OCI-LY7 (cell line): ENCODE measurements around the gene PLCD4. TPM values are rescaled to one million over a fixed set of nuclear protein-coding genes. Genes with fewer than 3 reads are reported as not detected.
A peak's percentile ranks its signal among the peaks of the same experiment; 100 is the strongest.

Source experiments
- BruUV-seq: library from RNA; stranded (reverse); fragments of 400-500 nt; replicated peaks from 2 replicates; lab custom pipeline; 2021; lab: Mats Ljungman, UMichigan
- CTCF ChIA-PET: fragments of 300-600 bp; sonication (Branson Sonifier 250); formaldehyde crosslinking; loops from one replicate; lab custom pipeline; 2022; ENCODE audit warnings: antibody characterized with exemption; ENCODE audit not compliant: unreplicated experiment; lab: Charles Lee
- POLR2A ChIA-PET: fragments of 300-600 bp; sonication (Branson Sonifier 250); formaldehyde crosslinking; loops from one replicate; lab custom pipeline; 2022; ENCODE audit warnings: antibody characterized with exemption; lab: Charles Lee
- DNase-seq: peaks from one replicate; pipeline ENCODE4 v3.0.0-alpha.2; 2015; ENCODE audit warnings: low spot score
- H2AFZ ChIP-seq: fragments of 200-600 bp; sonication (generic), shearing (Covaris generic); 2 replicates; pipeline ENCODE4 v1.6.1; 2014; ENCODE audit warnings: mild to moderate bottlenecking, antibody characterized with exemption, low read length, moderate library complexity
- H3K27ac ChIP-seq: fragments of 200-600 bp; sonication (generic); 2 replicates; pipeline ENCODE4 v1.5.1; 2014; ENCODE audit warnings: mixed run types, low read depth, mild to moderate bottlenecking, moderate library complexity, low read length, inconsistent platforms; ENCODE audit not compliant: poor library complexity, severe bottlenecking
- H3K36me3 ChIP-seq: fragments of 200-600 bp; sonication (generic); 2 replicates; pipeline ENCODE4 v1.6.1; 2014; ENCODE audit warnings: mild to moderate bottlenecking, antibody characterized with exemption, low read length, moderate library complexity, mixed read lengths; ENCODE audit not compliant: insufficient read depth
- H3K4me1 ChIP-seq: fragments of 200-600 bp; sonication (generic); 2 replicates; pipeline ENCODE4 v1.5.1; 2014; ENCODE audit warnings: mild to moderate bottlenecking, low read length; ENCODE audit not compliant: insufficient read depth, poor library complexity, severe bottlenecking
- H3K4me2 ChIP-seq: fragments of 200-600 bp; sonication (generic); 2 replicates; pipeline ENCODE4 v1.6.1; 2014; ENCODE audit warnings: mild to moderate bottlenecking, low read length
- H3K4me3 ChIP-seq: fragments of 200-600 bp; sonication (generic); 2 replicates; pipeline ENCODE4 v1.5.1; 2014; ENCODE audit warnings: mild to moderate bottlenecking, low read depth, low read length; ENCODE audit not compliant: poor library complexity, severe bottlenecking
- H3K79me2 ChIP-seq: fragments of 200-600 bp; sonication (generic); 2 replicates; pipeline ENCODE4 v1.6.1; 2016; ENCODE audit warnings: low read depth, mild to moderate bottlenecking, low read length, moderate library complexity, mixed read lengths; ENCODE audit not compliant: insufficient read depth
- H3K9me2 ChIP-seq: fragments of 200-600 bp; sonication (generic); 2 replicates; pipeline ENCODE4 v1.6.1; 2016; ENCODE audit warnings: mild to moderate bottlenecking, low read length, mixed read lengths; ENCODE audit not compliant: insufficient read depth
- H3K9me3 ChIP-seq: fragments of 200-600 bp; sonication (generic); 2 replicates; pipeline ENCODE4 v1.6.1; 2014; ENCODE audit warnings: mild to moderate bottlenecking, mixed run types, low read length, mixed read lengths
- H4K20me1 ChIP-seq: fragments of 200-600 bp; sonication (generic); 2 replicates; pipeline ENCODE4 v1.6.1; 2014; ENCODE audit warnings: mild to moderate bottlenecking, antibody characterized with exemption, low read length, moderate library complexity, mixed read lengths; ENCODE audit not compliant: insufficient read depth
- CTCF ChIP-seq: fragments of 200-600 bp; sonication (generic); conservative IDR thresholded peaks from 2 replicates; pipeline ENCODE4 v1.5.1; 2014; ENCODE audit warnings: mild to moderate bottlenecking, antibody characterized with exemption, low read length, moderate library complexity, mixed read lengths
- EZH2phosphoT487 ChIP-seq: fragments of 200-600 bp; sonication (generic); IDR thresholded peaks from 2 replicates; pipeline ENCODE4 v1.6.1; 2018; ENCODE audit warnings: low read depth, borderline replicate concordance, mild to moderate bottlenecking, mixed run types, antibody characterized with exemption, low read length, moderate library complexity, mixed read lengths
- intact Hi-C: fragments of 100-400 bp; cut with micrococcal nuclease; formaldehyde crosslinking; loops from one replicate; pipeline ENCODE4 v1.10.0; 2022; ENCODE audit not compliant: unreplicated experiment
- total RNA-seq, 2 experiments: library from RNA; depleted of rRNA in 1 of 2; stranded (reverse); fragments of >200 nt in 1 of 2; shearing (Covaris generic) in 1 of 2; gene quantifications; 2 replicates each; pipeline ENCODE4 v1.2.3, GENCODE V29; 2014 to 2022

Gene PLCD4
- total RNA-seq, 2 experiments from 2014 or later = 0.25 to 0.48 TPM

GRCh38 chr2:218643751-218644310 lies 36.1 kb downstream of the PLCD4 start:
- H3K4me1 ChIP-seq = no peaks in the 10 kb centered on the region
- H2AFZ ChIP-seq = no peak overlapping the region
- H3K27ac ChIP-seq = no peak overlapping the region
- TF ChIP-seq EZH2phosphoT487 (no peak), CTCF (no peak)
- CTCF ChIA-PET = no interaction called here
- H3K4me2 ChIP-seq = no peak overlapping the region
- intact Hi-C loops = no loop called here
- POLR2A ChIA-PET = no interaction called here
- no peaks in the 10 kb centered on the region for H3K9me3 ChIP-seq
- H3K36me3 ChIP-seq = peaks cover 96% of the 10 kb centered on the region
- peaks cover 11% of the 10 kb centered on the region; the same call in 1 of the 2 replicates for H3K79me2 ChIP-seq
- no peak for DNase-seq
- BruUV-seq = TSS peak; percentile 23
- no peaks in the 10 kb centered on the region for H3K9me2 ChIP-seq
- H3K4me3 ChIP-seq = no peak overlapping the region
- H4K20me1 ChIP-seq = no peaks in the 10 kb centered on the region

GRCh38 chr2:218644721-218645120 lies 37.0 kb downstream of the PLCD4 start:
- no TSS peak for BruUV-seq
- CTCF ChIA-PET = no interaction called here
- DNase-seq = no peak
- Histone ChIP-seq H3K27ac (no peak overlapping the region), H3K36me3 (peaks cover 97% of the 10 kb centered on the region), H3K4me1 (no peaks in the 10 kb centered on the region), H3K4me2 (no peak overlapping the region), H3K9me3 (no peaks in the 10 kb centered on the region), H3K9me2 (no peaks in the 10 kb centered on the region), H3K4me3 (no peak overlapping the region), H3K79me2 (peaks cover 11% of the 10 kb centered on the region; the same call in 1 of the 2 replicates), H4K20me1 (no peaks in the 10 kb centered on the region), H2AFZ (no peak overlapping the region)
- TF ChIP-seq CTCF (no peak), EZH2phosphoT487 (no peak)
- POLR2A ChIA-PET = no interaction called here
- intact Hi-C loops = loop anchor here (5.0 kb wide), 1 partner anchor 372 kb away; the partner anchor contains the start of genes AAMP and PNKD

- H3K36me3 ChIP-seq = peaks cover 97% of the 10 kb centered on the region
- BruUV-seq = no TSS peak
- intact Hi-C loops = loop anchor here (5.0 kb wide), 1 partner anchor 373 kb away; the partner anchor contains the start of genes AAMP and PNKD
Measured at GRCh38 chr2:218645126-218645525, 37.4 kb downstream of the PLCD4 start.

More at GRCh38 chr2:218645126-218645525, 37.4 kb downstream of the PLCD4 start:
- H4K20me1 ChIP-seq = no peaks in the 10 kb centered on the region
- ChIA-PET CTCF (no interaction called here), POLR2A (no interaction called here)
- H3K4me1 ChIP-seq = no peaks in the 10 kb centered on the region
- no peaks in the 10 kb centered on the region for H3K9me2 ChIP-seq
- no peaks in the 10 kb centered on the region for H3K9me3 ChIP-seq
- H3K27ac ChIP-seq = no peak overlapping the region
- H2AFZ ChIP-seq = no peak overlapping the region
- TF ChIP-seq CTCF (no peak), EZH2phosphoT487 (no peak)
- H3K79me2 ChIP-seq = peaks cover 11% of the 10 kb centered on the region; the same call in 1 of the 2 replicates
- DNase-seq = no peak
- H3K4me2 ChIP-seq = no peak overlapping the region
- H3K4me3 ChIP-seq = no peak overlapping the region
